Body of pancreas (tissue), 4 donors: ENCODE results near the gene SGMS2.

ENCODE experiments used
- CTCF ChIP-seq, 7 experiments: fragments of 450-650 bp in 4 of 7; fragments of 200-600 bp in 3 of 7; sonication (generic) in 3 of 7; IDR thresholded peaks; one replicate each; pipeline ENCODE4 v1.5.1; 2016 to 2019; ENCODE audit warnings: antibody characterized with exemption in 7 of 7
- POLR2A ChIP-seq, 3 donors: fragments of 450-650 bp; IDR thresholded peaks; one replicate each; pipeline ENCODE4 v1.6.1; 2016; ENCODE audit warnings: antibody characterized with exemption in 3 of 3, mild to moderate bottlenecking in 2 of 3

- TF ChIP-seq CTCF (IDR thresholded peaks at IDR 0.05) (no peak), POLR2A (IDR thresholded peaks at IDR 0.05) (no peak)
These were observed 3.8 kb downstream of the SGMS2 start for GRCh38 chr4:107828315-107829090.
